ENCODE measurements around the gene CAB39. TPM values are rescaled to one million over a fixed set of nuclear protein-coding genes. Genes with fewer than 3 reads are reported as not detected.
"Not testable (repeated sequence)": the region's sequence is repeated elsewhere in the genome, so short reads cannot be mapped to it uniquely, and the experiment has no call there.

Gene CAB39
- total RNA-seq, 1 donor: 53.2 TPM

GRCh38 chr2:230694241-230694640, 18.4 kb upstream of the CAB39 start:
- Histone ChIP-seq H3K79me2 (ENCODE audit: insufficient read depth, low read length) (no peaks in the 10 kb centered on the region), H3K36me3 (ENCODE audit: insufficient read depth, low read length) (no peaks in the 10 kb centered on the region), H3K27me3 (ENCODE audit: insufficient read depth, low read length) (no peaks in the 10 kb centered on the region), H3K4me3 (ENCODE audit: insufficient read depth, low read length) (no peak overlapping the region), H3K27ac (ENCODE audit: low read depth, low read length) (no peak overlapping the region), H4K20me1 (ENCODE audit: insufficient read depth, low read length) (no peaks in the 10 kb centered on the region), H3K9me3 (ENCODE audit: low read depth, low read length) (no peaks in the 10 kb centered on the region), H2AFZ (ENCODE audit: low read length) (no peak overlapping the region), H3K4me2 (ENCODE audit: insufficient read depth, low read length) (no peak overlapping the region), H3K4me1 (ENCODE audit: insufficient read depth, low read length) (peaks cover 9% of the 10 kb centered on the region)
- TF ChIP-seq CTCF (IDR thresholded peaks at IDR 0.05; ENCODE audit: extremely low read depth, low read depth, low read length): no peak
- DNase-seq (ENCODE audit: insufficient read length, low spot score, missing footprints): no peak

- H3K4me2 ChIP-seq (ENCODE audit: insufficient read depth, low read length): no peak overlapping the region
- no peaks in the 10 kb centered on the region for H3K79me2 ChIP-seq (ENCODE audit: insufficient read depth, low read length)
- no peak overlapping the region for H3K27ac ChIP-seq (ENCODE audit: low read depth, low read length)
- no peak for DNase-seq (ENCODE audit: insufficient read length, low spot score, missing footprints)
- no peak overlapping the region for H3K4me3 ChIP-seq (ENCODE audit: insufficient read depth, low read length)
- H3K27me3 ChIP-seq (ENCODE audit: insufficient read depth, low read length): no peaks in the 10 kb centered on the region
- TF ChIP-seq CTCF (IDR thresholded peaks at IDR 0.05; ENCODE audit: extremely low read depth, low read depth, low read length): no peak
- no peaks in the 10 kb centered on the region for H3K9me3 ChIP-seq (ENCODE audit: low read depth, low read length)
- H3K4me1 ChIP-seq (ENCODE audit: insufficient read depth, low read length): peaks cover 8% of the 10 kb centered on the region
- H4K20me1 ChIP-seq (ENCODE audit: insufficient read depth, low read length): no peaks in the 10 kb centered on the region
- H3K36me3 ChIP-seq (ENCODE audit: insufficient read depth, low read length): no peaks in the 10 kb centered on the region
- H2AFZ ChIP-seq (ENCODE audit: low read length): no peak overlapping the region
Measured at GRCh38 chr2:230695551-230695950, 17.1 kb upstream of the CAB39 start.

- no peak for DNase-seq (ENCODE audit: insufficient read length, low spot score, missing footprints)
- Histone ChIP-seq H3K4me2 (ENCODE audit: insufficient read depth, low read length) (no peak overlapping the region), H3K79me2 (ENCODE audit: insufficient read depth, low read length) (no peaks in the 10 kb centered on the region), H3K4me3 (ENCODE audit: insufficient read depth, low read length) (no peak overlapping the region), H3K4me1 (ENCODE audit: insufficient read depth, low read length) (no peaks in the 10 kb centered on the region), H4K20me1 (ENCODE audit: insufficient read depth, low read length) (no peaks in the 10 kb centered on the region), H3K27me3 (ENCODE audit: insufficient read depth, low read length) (no peaks in the 10 kb centered on the region), H3K9me3 (ENCODE audit: low read depth, low read length) (no peaks in the 10 kb centered on the region), H3K27ac (ENCODE audit: low read depth, low read length) (no peak overlapping the region), H3K36me3 (ENCODE audit: insufficient read depth, low read length) (no peaks in the 10 kb centered on the region), H2AFZ (ENCODE audit: low read length) (no peak overlapping the region)
- no peak for TF ChIP-seq CTCF (IDR thresholded peaks at IDR 0.05; ENCODE audit: extremely low read depth, low read depth, low read length)
Measured at GRCh38 chr2:230696670-230697069, 16.0 kb upstream of the CAB39 start.

GRCh38 chr2:230697676-230698075, 15.0 kb upstream of the CAB39 start:
- no peaks in the 10 kb centered on the region for H3K36me3 ChIP-seq (ENCODE audit: insufficient read depth, low read length)
- H3K27ac ChIP-seq (ENCODE audit: low read depth, low read length): no peak overlapping the region
- no peaks in the 10 kb centered on the region for H3K9me3 ChIP-seq (ENCODE audit: low read depth, low read length)
- H3K79me2 ChIP-seq (ENCODE audit: insufficient read depth, low read length): no peaks in the 10 kb centered on the region
- H3K4me3 ChIP-seq (ENCODE audit: insufficient read depth, low read length): no peak overlapping the region
- TF ChIP-seq CTCF (IDR thresholded peaks at IDR 0.05; ENCODE audit: extremely low read depth, low read depth, low read length): no peak
- DNase-seq (ENCODE audit: insufficient read length, low spot score, missing footprints): no peak
- no peak overlapping the region for H2AFZ ChIP-seq (ENCODE audit: low read length)
- no peaks in the 10 kb centered on the region for H3K27me3 ChIP-seq (ENCODE audit: insufficient read depth, low read length)
- no peak overlapping the region for H3K4me2 ChIP-seq (ENCODE audit: insufficient read depth, low read length)
- H3K4me1 ChIP-seq (ENCODE audit: insufficient read depth, low read length): no peaks in the 10 kb centered on the region
- H4K20me1 ChIP-seq (ENCODE audit: insufficient read depth, low read length): no peaks in the 10 kb centered on the region

- not testable (repeated sequence) for H3K27ac ChIP-seq (ENCODE audit: low read depth, low read length); H3K27me3 ChIP-seq (ENCODE audit: insufficient read depth, low read length); H4K20me1 ChIP-seq (ENCODE audit: insufficient read depth, low read length); H3K4me3 ChIP-seq (ENCODE audit: insufficient read depth, low read length); H2AFZ ChIP-seq (ENCODE audit: low read length); H3K79me2 ChIP-seq (ENCODE audit: insufficient read depth, low read length); H3K4me2 ChIP-seq (ENCODE audit: insufficient read depth, low read length); H3K4me1 ChIP-seq (ENCODE audit: insufficient read depth, low read length); H3K9me3 ChIP-seq (ENCODE audit: low read depth, low read length); DNase-seq (ENCODE audit: insufficient read length, low spot score, missing footprints); H3K36me3 ChIP-seq (ENCODE audit: insufficient read depth, low read length)
Measured at GRCh38 chr2:230698753-230699152, 13.9 kb upstream of the CAB39 start.

Measured in osteoblast (primary cell).